IPS DF 6.9 (cell line): ENCODE data around the gene CASTOR1.

ENCODE experiments used
- DNase-seq: peaks from one replicate; pipeline ENCODE4 v3.0.0-alpha.2; 2013; ENCODE audit warnings: low read depth, low spot score
- H3K27ac ChIP-seq: one replicate; pipeline ENCODE4 v1.5.1; 2013; ENCODE audit warnings: low read length, control low read depth
- H3K27me3 ChIP-seq: 2 replicates; pipeline ENCODE4 v1.6.1; 2013; ENCODE audit warnings: mild to moderate bottlenecking, low read length; ENCODE audit not compliant: control insufficient read depth, insufficient read depth
- H3K36me3 ChIP-seq: 2 replicates; pipeline ENCODE4 v1.6.1; 2013; ENCODE audit warnings: low read length; ENCODE audit not compliant: control insufficient read depth, insufficient read depth
- H3K4me1 ChIP-seq: 2 replicates; pipeline ENCODE4 v1.6.1; 2013; ENCODE audit warnings: low read length; ENCODE audit not compliant: control insufficient read depth, insufficient read depth
- H3K4me3 ChIP-seq: 2 replicates; pipeline ENCODE4 v1.5.1; 2013; ENCODE audit warnings: mild to moderate bottlenecking, low read length
- H3K9me3 ChIP-seq: 2 replicates; pipeline ENCODE4 v1.6.1; 2013; ENCODE audit warnings: low read length, inconsistent platforms; ENCODE audit not compliant: control insufficient read depth, insufficient read depth
- WGBS: extraction: QIAGEN DNeasy Blood & Tissue Kit; methylation state at CpG from one replicate; pipeline ENCODE4 v1.1.7; 2013; ENCODE audit warnings: mixed read lengths, missing lambda C conversion rate; ENCODE audit not compliant: insufficient read length, insufficient coverage; 5-methylcytosine and 5-hydroxymethylcytosine counted together

The CASTOR1 gene

GRCh38 chr22:30263883-30264282 is 25.4 kb downstream of the CASTOR1 start:
- WGBS: no CpG with 5 or more reads among the region's 17 CpGs
- Histone ChIP-seq H3K27ac (no peak overlapping the region), H3K9me3 (no peaks in the 10 kb centered on the region), H3K4me3 (no peak overlapping the region), H3K4me1 (no peaks in the 10 kb centered on the region), H3K36me3 (no peaks in the 10 kb centered on the region), H3K27me3 (no peaks in the 10 kb centered on the region)
- no peak for DNase-seq

DNA sequence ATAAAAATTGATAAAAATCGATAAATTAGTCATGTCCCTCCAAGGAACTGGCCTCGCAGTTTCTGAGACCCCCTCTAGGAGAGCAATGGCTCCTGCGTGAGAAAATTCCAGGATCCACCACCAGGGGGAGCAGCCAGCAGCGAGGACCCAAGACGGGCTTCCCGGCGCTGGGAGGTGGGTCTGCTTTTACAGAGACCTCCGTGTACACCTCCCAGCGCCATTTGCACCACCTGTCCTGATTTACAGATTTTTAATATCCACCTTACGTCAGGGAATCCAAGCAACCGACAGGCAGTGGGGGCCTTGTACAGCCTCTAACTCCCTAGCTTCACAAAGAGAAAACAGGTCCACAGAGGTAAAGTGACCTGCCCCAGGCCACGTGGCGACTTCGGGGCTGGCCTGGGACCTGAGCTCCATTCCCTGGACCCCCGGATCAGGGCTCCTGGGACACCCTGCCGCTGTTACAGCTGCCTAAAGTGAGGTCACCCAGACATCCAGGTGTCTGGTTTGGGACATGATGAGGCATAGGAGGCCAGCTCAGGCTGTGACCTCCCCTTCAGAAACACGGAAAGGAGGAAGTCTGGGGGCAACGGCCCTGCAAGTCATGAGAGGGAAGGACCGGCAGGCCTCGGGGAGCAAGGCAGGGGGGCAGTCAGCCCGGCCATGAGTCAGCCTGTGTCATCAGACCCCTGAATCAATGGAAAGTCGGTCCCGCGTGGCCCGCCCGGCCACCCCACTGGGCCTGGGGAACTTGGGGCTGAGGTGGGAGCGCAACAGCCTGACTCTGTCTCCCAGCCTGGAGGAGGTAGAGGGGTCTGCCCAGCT is 26.2 kb downstream of the CASTOR1 start:
- Histone ChIP-seq H3K27ac (no peak overlapping the region), H3K27me3 (no peaks in the 10 kb centered on the region), H3K4me3 (no peak overlapping the region), H3K36me3 (no peaks in the 10 kb centered on the region), H3K9me3 (no peaks in the 10 kb centered on the region), H3K4me1 (no peaks in the 10 kb centered on the region)
- no CpG with 5 or more reads among the region's 27 CpGs for WGBS
- no peak for DNase-seq

GRCh38 chr22:30262112-30262511 is 27.2 kb downstream of the CASTOR1 start:
- DNase-seq: no peak
- no peak overlapping the region for H3K27ac ChIP-seq
- WGBS: no CpG with 5 or more reads among the region's 4 CpGs
- no peaks in the 10 kb centered on the region for H3K9me3 ChIP-seq
- H3K36me3 ChIP-seq: no peaks in the 10 kb centered on the region
- no peak overlapping the region for H3K4me3 ChIP-seq
- H3K27me3 ChIP-seq: no peaks in the 10 kb centered on the region
- H3K4me1 ChIP-seq: peaks cover 5% of the 10 kb centered on the region

DNA sequence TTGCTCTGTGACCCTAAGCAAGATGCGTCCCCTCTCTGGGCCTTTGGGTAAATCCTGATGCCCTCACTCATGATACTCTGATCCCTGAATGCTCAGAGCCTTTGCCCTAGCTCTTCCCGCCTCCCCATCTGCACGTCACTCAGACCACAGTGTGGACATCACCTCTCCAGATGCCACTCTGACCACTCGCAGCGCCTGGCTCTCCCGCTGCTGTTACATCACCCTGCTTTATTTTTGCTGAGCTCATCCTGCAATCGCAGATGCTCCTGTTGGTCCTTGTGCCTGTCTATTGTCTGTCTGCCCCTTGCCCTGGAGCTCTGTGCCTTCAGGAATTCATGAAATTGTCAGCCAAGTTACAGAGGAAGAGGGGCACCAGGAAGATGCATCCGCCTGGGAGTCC is 28.2 kb downstream of the CASTOR1 start:
- peaks cover 5% of the 10 kb centered on the region for H3K4me1 ChIP-seq
- H3K27me3 ChIP-seq: no peaks in the 10 kb centered on the region
- no peaks in the 10 kb centered on the region for H3K36me3 ChIP-seq
- H3K27ac ChIP-seq: no peak overlapping the region
- H3K4me3 ChIP-seq: no peak overlapping the region
- DNase-seq: no peak
- no CpG with 5 or more reads among the region's 8 CpGs for WGBS
- no peaks in the 10 kb centered on the region for H3K9me3 ChIP-seq

- Histone ChIP-seq H3K36me3 (no peaks in the 10 kb centered on the region), H3K4me1 (peaks cover 6% of the 10 kb centered on the region), H3K4me3 (no peak overlapping the region), H3K27ac (no peak overlapping the region), H3K27me3 (no peaks in the 10 kb centered on the region), H3K9me3 (no peaks in the 10 kb centered on the region)
- WGBS: no CpG with 5 or more reads among the region's 8 CpGs
- DNase-seq: no peak
Measured at GRCh38 chr22:30260682-30261081, 28.6 kb downstream of the CASTOR1 start.

DNA sequence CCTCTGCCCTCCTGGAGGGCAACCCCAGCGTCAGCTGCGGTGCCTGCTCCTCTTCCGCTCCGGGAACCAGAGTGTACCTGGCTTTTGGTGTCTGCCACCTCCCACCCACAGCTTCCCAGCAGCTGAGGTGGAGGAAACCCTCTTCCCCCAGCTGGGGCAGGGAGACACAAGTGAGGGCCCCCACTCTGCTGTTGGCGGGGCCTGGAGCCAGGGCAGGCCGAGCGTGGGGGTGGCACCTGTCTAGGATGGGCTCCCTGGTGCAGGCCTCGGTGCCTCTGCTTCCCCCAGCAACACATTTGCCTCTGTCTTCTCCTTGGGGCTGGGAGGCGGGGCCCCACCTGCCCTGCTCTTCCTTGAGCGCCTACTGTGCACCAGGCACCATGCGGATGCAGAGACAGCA is 29.0 kb downstream of the CASTOR1 start:
- Histone ChIP-seq H3K27ac (no peak overlapping the region), H3K4me3 (no peak overlapping the region), H3K27me3 (no peaks in the 10 kb centered on the region), H3K4me1 (peaks cover 6% of the 10 kb centered on the region), H3K36me3 (no peaks in the 10 kb centered on the region), H3K9me3 (no peaks in the 10 kb centered on the region)
- DNase-seq: no peak
- WGBS: no CpG with 5 or more reads among the region's 11 CpGs

DNA sequence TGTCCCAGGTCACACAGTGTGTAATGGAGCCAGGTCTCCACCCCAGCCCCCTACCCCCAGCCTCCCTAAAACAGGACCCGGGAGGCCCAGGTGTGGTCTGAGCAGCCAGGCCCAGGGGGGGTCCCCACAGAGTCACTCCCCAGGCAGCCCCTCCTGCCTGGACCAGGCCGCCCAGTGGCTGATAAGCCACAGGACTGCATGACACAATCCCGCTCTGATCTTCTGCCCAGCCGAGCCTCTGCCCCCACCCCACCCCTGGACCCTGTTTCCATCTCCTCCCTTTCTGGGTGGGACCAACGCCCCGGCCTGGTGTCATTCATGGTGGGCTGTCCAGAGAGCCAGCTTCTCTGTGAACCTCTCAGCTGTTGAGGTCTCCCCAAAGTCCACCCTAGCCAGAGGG is 35.0 kb downstream of the CASTOR1 start:
- H3K27me3 ChIP-seq: no peaks in the 10 kb centered on the region
- DNase-seq: no peak
- peaks cover 9% of the 10 kb centered on the region for H3K4me1 ChIP-seq
- no peaks in the 10 kb centered on the region for H3K9me3 ChIP-seq
- WGBS: no CpG with 5 or more reads among the region's 6 CpGs
- H3K27ac ChIP-seq: no peak overlapping the region
- no peak overlapping the region for H3K4me3 ChIP-seq
- H3K36me3 ChIP-seq: no peaks in the 10 kb centered on the region

- Histone ChIP-seq H3K27me3 (no peaks in the 10 kb centered on the region), H3K27ac (no peak overlapping the region), H3K36me3 (no peaks in the 10 kb centered on the region), H3K4me3 (no peak overlapping the region), H3K9me3 (no peaks in the 10 kb centered on the region), H3K4me1 (peaks cover 9% of the 10 kb centered on the region)
- no CpG with 5 or more reads among the region's 22 CpGs for WGBS
- DNase-seq: no peak
Measured at GRCh38 chr22:30253205-30253852, 36.0 kb downstream of the CASTOR1 start.

GRCh38 chr22:30252411-30253204 is 36.7 kb downstream of the CASTOR1 start:
- Histone ChIP-seq H3K9me3 (no peaks in the 10 kb centered on the region), H3K36me3 (no peaks in the 10 kb centered on the region), H3K4me1 (peaks cover 8% of the 10 kb centered on the region), H3K27ac (no peak overlapping the region), H3K27me3 (no peaks in the 10 kb centered on the region), H3K4me3 (no peak overlapping the region)
- WGBS: no CpG with 5 or more reads among the region's 22 CpGs
- no peak for DNase-seq

GRCh38 chr22:30251711-30252110 is 37.6 kb downstream of the CASTOR1 start:
- Histone ChIP-seq H3K4me1 (peaks cover 5% of the 10 kb centered on the region; the same call in 1 of the 2 replicates), H3K27me3 (no peaks in the 10 kb centered on the region), H3K4me3 (no peak overlapping the region), H3K36me3 (no peaks in the 10 kb centered on the region), H3K27ac (no peak overlapping the region), H3K9me3 (no peaks in the 10 kb centered on the region)
- no peak for DNase-seq
- WGBS: no CpG with 5 or more reads among the region's 10 CpGs
